GM18498 (cell line): ENCODE measurements around the gene FAM184A.
A peak's percentile ranks its signal among the peaks of the same experiment; 100 is the strongest.

Experiments
- ATAC-seq: cut with Tn5 transposase; IDR thresholded peaks from one replicate; pipeline ENCODE4 v1.9.1; 2021; ENCODE audit warnings: mild to moderate bottlenecking, moderate library complexity; ENCODE audit not compliant: unreplicated experiment

Gene FAM184A

DNA sequence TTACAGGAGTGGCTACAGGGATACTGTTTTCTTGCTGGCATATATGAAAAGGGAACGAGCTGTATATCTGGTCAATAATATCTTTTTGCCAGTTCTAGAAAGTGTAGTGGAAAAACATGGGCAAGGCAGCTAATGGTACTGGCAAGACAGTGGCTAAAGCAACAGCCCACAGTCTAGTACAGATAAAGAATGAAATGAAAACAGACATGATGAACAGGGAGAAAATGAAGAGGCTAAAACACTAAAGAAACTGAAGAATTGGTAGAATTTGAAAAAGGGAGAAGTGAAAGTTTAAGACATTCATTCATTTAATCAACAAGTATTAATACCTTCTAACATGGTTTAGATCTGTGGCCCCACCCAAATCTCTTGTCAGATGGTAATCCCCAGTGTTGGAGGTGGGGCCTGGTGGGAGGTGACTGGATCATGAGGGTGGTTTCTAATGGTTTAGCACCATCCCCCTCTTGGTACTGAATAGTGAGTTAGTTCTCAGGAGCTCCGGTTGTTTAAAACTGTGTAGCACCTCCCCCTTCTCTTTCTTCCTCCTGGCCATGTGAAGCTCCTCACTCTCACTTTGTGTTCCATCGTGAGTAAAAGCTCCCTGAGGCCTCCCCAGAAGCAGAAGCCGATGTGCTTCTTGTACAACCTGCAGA is 18.1 kb downstream of the FAM184A start:
- no peak for ATAC-seq

DNA sequence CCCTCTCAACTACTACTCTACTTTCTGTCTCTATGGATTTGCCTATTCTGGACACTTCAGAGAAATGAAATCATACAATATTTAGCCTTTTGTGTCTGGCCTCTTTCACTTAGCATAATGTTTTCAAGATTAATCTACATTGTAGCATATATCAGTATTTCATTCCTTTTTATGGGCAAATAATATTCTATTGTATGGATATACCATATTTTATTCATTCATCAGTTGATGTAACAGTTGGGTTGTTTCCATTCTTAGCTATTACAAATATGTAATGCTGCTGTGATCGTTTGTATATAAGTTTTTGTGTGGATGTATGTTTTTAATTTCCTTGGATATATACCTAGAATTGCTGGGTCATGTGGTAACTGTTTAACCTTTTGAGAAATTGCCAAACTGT is 23.4 kb downstream of the FAM184A start:
- ATAC-seq: no peak

DNA sequence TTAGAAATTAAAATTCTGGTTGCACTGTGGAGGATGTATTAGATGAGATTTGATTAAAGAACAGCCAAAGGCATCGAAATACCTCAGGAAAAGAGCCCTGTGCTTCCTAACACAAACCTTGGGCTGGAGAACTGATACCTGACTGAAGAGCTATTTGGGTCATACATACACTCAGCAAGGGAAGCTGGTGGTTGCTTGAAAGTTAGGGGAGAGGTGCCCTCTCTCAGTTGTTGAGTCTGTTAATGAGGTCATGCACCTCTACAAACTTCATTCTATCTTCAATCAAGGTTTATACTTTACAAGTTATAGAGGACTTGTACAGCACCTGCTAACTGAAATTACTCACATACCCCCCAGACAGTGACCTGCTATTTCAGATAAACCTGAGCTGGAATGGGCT is 25.5 kb downstream of the FAM184A start:
- peak; percentile 32 for ATAC-seq

DNA sequence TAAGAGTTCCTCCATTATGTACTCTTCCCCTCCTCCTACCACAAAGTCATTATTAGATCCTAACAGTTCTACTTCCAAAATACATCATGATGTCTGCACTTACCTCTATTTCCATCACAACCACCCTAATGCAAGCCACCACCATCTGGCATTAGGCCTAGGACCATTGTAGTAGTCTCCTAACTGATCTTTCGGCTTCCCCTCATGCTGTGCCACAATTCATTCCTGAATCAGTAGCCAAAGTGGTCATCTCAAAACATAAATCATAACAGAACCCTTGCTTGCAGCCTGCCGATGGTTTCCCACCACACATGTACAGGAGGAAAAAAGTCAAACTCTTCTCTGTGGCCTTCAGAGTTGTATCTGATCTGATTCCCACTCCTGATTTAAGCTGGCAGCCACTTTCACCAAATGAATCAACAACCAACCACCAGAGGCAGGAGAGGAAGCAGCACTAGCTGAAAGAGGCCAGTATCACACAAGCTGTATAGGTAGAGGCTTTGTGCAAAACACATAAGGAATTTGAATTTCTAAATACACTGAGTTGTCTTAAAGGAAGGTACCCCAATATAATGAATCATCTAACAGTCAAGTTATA is 26.1 kb downstream of the FAM184A start:
- peak; percentile 90 for ATAC-seq

DNA sequence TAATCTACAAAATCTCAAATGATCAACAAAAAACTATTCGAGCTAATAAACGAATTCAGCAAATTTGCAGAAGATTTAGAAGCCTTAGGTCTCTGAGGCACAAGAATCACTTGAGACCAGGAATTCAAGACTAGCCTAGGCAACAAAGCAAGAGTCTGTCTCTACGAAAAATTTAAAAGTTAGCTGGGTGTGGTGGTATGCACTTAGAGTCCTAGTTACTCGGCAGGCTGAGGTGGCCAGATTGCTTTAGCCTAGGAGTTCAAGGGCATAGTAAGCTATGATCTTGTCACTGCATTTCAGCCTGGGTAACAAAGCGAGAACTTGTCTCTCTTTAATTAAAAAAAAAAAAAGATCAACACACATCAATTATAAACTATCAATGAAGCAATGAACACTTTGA is 34.2 kb downstream of the FAM184A start:
- no peak for ATAC-seq

DNA sequence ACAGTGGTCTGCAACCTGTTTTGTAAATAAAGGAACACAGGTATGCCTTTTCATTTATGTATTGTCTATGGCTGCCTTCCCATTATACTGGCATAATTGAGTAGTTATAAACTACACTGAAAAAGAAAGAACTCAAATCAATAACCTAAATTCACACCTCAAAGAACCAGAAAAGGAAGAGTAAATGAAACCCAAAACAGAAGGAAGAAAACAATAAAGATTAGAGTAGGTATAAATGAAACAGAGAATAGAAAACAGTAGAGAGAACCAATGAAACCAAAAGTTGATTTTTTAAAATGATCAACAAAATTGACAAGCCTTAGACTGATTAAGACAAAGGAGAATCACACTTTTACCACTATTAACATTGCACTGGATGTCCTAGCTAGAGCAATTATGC is 34.7 kb downstream of the FAM184A start:
- ATAC-seq: peak; percentile 86

DNA sequence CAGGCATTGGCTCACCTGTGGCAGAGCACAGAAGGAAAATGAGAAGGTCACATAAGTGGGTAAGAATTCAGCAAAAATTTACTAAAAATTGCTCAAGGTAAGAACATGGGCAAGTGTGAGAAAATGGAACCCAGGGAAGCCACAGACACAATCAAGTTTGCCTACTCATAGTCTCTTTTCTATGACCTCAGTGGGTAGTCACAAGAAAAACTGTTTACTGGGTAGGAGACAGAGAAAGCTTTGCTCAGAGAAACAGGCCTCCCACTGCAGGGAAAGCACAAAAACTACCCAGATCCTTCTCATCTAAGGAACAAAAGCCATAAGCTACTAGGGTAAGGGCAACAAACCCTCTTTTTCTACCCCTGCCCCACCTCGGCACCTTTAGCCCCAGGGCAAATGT is 35.2 kb downstream of the FAM184A start:
- ATAC-seq: no peak

DNA sequence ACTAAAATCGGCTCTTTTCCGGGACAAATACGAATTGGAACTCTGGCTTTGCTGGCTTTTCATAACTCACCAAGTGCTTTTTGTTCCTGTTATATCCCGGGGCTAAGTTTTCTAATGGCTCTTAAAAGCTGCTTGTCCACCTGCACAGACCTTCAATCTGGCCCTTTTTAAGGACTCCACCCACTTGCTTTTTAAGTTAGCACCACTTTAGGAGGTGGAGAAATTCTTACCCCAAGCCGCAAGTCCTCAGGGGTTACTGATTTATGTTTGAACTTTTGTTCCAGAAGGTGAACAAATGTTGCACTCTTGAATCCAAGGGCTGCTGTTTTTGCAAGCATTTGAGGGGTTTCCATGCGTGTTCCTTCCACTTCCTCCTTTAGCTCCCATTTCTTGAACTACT is 37.8 kb downstream of the FAM184A start:
- ATAC-seq: no peak

DNA sequence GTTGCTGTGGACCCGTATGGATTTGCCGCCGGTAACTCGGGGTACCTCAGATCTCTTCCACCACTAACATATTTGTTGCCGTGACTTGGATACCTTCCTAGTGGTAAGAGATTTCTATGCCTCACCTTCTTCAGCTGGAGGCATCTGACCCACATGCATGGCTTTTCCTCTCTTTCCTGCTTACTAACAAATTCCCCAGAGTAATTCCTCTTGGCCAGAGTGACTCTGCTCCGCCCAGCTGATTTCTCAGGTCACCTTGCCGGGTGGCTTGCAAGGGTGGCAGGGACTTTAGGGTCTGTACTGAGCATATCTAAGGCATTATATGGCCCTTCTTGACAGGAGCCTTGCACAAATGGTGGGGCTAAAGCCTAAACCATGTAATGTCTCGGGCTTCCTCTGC is 38.2 kb downstream of the FAM184A start:
- no peak for ATAC-seq

DNA sequence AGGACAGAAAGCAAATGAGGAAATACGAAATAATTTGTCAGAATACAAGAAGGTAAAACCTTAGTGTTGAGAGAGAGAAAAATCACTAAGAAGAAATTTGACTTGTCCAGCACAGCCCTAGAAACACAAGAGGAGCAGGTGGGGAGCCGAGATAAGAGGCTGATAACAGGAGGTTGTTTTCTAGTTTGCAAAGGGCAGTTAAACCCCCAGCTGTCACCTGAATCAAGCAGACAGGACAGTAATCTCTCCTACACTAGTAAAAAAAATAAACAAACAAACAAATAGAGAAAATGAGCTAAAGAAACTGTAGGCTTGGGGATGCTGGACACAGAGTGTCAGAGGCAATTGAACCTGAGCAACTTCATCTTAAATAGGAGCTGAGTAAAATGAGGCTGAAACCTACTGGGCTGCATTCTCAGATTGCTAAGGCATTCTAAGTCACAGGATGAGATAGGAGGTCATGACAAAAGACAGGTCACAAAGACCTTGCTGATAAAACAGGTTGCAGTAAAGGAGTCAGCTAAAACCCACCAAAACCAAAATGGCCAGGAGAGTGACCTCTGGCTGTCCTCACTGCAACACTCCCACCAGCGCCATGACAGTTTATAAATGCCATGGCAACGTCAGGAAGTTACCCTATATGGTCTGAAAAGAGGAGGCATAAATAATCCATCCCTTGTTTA is 40.4 kb downstream of the FAM184A start:
- ATAC-seq: no peak

DNA sequence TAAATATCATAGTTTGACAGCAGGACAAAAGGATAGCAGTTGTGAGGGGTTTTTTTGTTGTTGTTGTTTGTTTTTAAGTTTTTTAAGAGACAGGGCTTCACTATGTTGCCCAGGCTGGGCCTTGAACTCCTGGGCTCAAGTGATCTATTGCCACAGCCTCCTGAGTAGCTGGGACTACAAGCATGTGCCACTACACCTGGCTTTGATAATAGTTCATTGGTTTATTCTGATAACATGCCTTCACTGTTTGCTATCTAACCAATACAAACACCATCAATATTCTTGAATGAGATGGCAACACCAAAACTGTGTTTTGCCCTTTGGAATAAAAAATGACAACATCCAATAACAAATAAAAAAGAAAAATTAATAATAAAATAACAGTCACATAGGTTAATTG is 41.2 kb downstream of the FAM184A start:
- ATAC-seq: no peak

DNA sequence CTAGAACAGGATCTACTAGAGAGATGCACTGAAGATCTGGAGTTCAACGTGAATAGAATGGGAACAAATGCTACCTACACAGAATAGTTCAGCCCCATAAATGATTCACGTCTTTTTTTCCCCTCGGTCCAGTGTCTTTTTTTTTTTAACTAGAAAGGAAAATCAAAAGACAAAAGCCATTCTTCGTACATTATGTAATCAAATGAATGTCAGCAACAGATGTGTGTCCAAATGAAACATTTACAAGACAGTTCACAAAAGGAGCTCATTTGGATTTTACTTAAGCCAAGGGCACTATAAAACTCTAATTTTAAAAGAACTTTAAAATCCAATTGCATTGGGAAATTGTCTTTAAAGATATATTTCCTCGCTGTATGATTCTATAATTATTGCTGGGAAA is 42.4 kb downstream of the FAM184A start:
- ATAC-seq: no peak

DNA sequence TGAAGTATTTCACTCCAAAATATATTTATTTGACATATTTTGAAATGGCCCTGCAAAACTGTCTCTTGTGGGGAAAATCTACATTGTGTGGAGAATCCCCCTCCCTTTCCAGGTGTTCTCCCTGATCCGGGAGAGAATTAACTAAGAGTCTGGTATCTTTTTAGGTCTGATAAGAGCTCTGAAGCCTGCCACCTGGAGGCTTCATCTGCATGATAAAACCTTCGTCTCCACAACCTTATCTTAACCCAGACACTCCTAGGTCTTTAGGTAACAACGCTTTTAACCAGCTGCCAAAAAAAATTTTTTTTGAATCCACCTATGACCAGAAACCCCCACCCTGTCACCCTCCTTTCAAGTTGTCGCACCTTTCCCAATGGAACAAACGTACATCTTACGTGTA is 43.0 kb downstream of the FAM184A start:
- no peak for ATAC-seq

DNA sequence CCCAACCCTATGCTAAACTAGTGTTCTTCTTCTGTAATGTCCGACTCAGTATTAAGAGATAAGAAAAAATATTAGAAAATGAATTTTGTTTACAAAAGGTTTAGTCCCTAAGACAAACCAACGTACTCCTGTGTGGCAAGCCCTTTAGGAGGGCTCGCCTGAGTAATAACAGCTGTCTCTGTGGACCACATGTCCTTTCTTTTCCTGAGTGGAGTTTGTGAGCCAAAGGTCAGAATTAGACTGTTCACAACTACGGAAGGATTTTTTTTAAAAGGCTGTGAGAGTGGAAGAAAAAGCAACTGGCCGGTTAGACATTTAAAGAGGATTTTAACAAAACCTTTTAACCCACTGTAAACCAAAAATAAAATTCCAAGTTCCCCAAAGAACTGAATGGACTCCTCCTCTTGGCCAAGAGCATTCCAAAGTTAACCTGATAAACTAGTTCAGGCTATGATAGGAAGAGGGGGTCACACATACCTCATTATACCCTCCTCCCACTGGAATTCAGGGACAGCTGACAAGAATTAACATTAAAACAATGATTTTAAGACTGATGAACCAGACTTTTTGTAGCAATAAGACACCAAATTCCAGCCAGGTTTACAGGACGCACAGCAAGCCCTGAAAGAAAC is 43.5 kb downstream of the FAM184A start:
- no peak for ATAC-seq

DNA sequence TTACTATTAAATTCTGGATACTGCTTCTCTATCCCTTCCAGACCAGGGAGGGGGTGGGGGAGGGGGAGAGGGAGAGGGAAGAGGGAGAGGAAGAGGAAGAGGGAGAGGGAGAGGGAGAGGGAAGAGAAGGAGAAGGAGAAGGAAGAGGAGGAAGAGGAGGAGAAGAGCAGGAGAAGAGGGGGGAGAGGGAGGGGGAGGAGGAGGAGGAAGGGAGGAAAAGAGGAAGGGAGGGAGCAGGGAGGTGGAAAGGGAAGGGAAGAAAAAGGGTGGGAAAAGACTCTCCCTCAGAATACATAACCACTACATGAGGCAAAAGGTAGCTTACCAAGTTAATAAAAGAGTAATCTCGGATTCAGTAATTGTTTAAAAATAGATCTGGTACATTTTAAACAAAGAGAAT is 46.0 kb downstream of the FAM184A start:
- no peak for ATAC-seq

DNA sequence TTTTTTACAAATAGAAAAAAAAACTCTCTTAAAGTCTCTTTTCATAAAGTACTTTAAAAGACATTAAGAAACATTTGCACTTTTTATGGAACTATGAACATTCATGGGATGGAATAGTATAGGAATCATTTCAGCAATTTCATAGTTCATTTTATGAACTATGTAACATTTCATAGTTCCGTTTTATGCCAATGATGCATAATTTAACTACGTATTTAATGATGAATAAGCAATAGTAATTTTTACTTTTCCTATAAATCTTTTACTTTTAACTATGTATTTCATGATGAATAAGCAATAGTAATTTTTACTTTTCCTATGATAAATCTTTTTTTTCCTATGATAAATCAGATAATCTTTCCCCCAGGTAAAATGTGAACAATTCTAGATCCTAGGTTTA is 47.7 kb downstream of the FAM184A start:
- no peak for ATAC-seq

DNA sequence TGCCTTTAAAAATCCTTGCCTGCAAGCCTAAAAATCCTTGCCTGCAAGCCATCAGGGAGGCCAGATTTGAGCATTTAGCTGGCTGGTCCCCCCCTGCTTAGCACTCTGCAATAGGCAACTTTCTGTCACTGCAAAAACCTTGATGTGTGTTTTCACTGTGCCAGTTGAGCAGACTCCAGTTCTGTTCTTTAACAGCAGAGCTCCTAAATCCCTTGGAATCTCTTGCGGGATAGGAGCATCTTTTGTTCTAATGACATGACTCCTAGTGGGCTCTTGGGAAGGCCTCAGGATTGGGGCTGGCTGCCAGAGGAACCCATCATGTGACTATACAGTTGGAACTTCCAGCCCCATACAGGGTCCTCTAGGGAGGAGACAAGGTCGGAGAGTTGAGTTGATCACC is 50.4 kb downstream of the FAM184A start:
- no peak for ATAC-seq

DNA sequence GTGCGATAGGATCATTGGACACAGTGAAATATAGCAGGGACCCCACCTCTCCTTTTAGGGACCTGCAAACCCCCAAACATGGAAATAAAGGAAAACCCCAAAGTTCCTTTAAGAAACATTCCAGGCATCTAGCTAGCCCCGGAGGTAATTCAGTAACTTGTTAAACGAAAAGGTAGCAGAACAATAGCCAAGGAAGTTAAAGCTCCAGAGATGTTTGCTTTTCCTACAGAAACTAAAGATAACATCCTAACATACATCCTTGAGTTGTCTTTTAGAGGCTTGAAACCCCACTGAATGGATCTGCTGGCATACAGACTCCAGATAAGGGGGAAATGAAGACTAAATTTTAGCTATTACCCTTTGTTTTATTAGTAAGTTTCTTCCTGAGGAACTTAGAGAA is 51.0 kb downstream of the FAM184A start:
- no peak for ATAC-seq

DNA sequence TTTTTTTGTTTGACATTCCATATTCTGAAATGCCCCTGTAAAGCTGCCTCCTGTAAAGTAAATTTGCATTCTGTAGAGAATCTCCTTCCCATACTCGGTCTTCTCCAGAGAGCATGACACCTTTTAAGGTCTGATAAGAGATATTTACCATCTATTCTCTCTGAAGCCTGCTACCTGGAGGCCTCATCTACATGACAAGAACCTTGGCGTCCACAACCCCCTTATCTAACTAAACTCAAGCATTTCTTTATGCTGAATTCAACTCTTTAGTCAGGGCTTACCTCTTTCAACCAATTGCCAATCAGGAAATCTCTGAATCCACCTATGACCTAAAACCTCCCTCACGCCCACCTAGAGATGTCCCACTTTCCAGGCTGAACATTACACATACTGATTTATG is 51.6 kb downstream of the FAM184A start:
- no peak for ATAC-seq

DNA sequence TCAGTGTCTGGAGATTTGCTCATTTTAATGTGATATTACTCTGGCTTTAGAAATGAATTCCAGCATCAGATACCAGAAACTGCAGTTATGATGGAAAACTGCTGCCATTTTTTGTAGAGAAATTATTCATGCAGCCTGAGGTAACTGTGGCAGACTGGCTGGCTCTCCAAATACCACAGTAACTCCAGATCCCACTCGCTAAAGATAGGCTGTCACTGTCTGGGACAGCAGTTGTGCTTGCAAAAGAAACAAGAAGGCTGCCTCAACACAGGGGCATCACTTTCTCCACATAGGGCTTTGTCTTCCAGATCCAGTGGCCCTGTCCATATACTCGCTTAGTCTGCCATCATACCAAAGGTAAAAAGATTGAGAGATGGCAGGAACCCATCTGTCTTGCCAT is 52.7 kb downstream of the FAM184A start:
- no peak for ATAC-seq

DNA sequence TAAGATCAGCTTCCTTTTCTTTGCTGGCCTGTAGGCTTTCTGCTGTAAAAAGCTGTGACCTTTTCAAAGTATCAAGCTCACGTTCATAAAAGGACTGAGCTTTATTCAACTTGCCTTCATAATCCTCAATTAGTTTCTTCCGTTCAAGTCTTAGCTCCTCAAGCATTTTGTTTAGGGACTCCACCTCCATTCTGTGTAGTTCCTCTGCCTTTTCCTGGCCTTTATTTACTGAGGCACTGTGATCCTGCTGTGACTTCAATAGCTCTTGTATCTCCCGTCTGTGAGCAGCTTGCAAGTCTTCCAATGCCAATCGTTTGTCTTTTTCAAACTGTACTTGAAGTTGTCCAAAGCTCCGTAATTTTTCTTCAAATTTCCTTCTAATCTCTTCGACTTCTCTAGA is 54.4 kb downstream of the FAM184A start:
- no peak for ATAC-seq

DNA sequence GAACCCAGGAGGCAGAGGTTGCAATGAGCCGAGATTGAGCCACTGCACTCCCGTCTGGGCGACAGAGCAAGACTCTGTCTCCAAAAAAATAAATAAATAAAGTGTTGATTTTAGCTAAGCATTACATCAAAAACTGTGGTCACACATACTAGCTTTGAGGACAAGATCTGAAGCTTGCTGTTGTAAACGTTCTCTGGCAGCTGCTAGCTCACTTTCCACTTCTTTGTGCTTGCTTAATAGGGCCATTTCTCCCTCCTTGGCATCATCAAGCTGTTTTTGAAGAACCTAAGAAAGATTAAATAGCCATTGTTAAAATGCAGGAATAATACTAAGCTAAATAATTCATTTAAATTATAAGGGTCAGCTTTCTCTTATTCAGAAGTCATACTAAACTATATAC is 55.7 kb downstream of the FAM184A start:
- ATAC-seq: no peak
